OCI-M2 (cell line): Measurements from ENCODE around the gene PLCH1.

Source experiments
- DNase-seq: peaks from one replicate; lab custom pipeline; 2025; ENCODE audit not compliant: unreplicated experiment; lab: John Stamatoyannopoulos, UW

The PLCH1 gene

GRCh38 chr3:155608228-155608920 is 136.5 kb downstream of the PLCH1 start:
- no peak for DNase-seq

DNA sequence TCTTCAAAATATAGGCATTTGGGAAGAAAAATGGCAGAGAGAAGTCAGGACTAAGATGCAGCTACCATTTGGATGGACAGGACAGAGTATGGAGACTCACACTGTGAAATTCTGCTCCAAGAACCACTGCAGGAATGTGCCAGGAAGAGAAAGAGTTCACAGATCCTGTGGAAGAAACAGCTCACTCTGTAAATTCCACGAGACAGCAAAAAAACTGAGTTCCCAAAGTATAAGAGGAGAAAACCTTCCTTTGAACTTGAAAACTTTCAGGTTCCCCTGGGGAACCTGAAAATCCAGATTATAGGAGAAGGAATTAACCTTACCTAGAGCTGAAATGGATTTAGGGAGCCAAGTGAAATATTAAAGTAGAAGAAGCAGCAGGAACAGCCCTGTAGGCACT is 137.1 kb downstream of the PLCH1 start:
- no peak for DNase-seq

DNA sequence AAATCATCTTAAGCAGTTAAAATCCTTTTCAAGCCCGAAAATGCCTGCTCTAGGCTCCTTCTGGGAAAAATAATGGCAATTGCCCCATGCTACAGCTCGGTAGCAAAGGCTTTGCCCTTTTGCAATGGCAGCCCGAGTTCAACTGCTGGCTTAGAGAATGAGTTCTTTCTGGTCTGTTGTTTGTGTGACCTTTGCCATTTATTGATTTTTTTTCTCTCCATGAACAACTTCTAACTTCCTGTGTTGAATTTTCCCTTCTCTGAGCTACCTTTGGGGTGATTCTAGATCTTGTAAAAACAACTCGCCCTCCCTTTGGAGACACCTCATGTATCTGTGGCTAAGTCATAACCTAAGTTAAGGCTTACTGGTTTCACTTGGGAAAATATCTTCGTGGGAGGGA is 139.3 kb downstream of the PLCH1 start:
- no peak for DNase-seq

DNA sequence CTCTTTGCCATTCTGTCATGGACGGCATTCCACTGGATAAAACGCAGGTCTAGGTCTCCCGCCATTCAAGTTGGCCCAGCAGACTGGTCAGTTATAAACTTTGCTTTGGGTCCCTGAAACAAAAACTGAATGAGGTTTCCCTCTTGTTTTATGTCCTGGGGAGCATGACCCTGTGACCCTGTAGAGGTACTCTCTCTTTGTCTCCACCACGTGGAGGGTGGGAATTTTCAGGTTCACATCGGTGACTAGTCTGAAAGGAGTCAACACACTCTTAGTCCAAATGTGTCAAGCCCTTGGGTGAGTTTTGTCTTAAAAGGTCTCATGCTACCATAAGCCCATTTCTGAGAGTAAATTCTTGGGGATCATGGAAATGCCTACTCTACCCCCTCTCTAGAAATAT is 139.9 kb downstream of the PLCH1 start:
- no peak for DNase-seq

- no peak for DNase-seq
These were observed 140.7 kb downstream of the PLCH1 start for GRCh38 chr3:155604126-155604525.

DNA sequence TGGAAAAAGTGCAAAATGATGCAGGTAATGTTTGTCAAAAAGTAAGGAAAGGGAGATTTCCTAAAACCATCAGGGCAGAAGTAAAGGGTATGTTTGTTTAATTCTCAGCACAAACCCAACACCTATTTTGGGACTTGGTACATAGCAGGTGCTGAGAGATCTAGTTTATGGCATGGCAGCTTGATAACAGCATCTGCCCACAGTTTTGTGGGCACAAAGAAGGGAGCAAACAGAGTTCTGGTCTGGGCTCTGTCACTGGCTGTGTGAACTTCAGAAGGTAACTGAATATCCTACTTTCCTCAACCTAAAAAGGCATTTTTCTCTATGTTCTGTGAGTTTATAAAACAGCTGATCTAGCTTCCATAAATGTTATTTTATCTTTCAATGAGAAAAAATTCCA is 141.6 kb downstream of the PLCH1 start:
- DNase-seq = no peak

DNA sequence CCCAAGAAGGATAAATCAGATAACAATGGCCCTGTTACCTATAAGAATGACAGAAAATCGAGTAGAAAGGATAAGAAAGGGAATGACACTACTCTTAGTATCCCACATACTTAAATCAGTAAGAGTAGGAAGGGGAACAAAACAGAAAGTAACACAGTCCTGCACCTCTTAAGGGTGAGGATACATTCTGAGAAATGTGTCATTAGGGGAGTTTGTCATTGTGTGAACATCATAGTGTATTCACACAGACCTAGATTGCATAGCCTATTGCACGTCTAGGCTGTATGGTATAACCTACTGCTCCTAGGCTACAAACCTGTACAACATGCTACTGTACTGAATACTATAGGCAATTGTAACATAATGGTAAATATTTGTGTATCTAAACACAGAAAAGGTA is 142.6 kb downstream of the PLCH1 start:
- no peak for DNase-seq

DNA sequence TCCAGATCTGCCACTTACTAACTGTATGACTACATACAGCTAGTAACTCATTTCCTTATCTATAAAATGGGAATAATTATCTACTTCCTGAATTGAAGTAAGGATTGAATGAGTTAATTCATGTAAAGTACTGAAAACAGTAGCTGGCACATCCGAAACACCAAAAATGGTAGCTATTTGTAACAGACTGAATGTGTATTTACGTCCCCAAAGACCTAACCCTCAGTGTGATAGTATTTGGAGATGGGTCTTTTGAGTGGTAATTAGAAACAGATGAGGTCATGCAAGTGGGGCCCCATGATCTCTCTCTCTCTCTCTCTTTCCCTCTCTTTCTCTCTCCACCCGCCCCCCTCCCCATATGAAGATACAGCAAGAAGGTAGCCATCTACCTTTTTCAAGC is 146.2 kb downstream of the PLCH1 start:
- DNase-seq = no peak

GRCh38 chr3:155596615-155597014 is 148.3 kb downstream of the PLCH1 start:
- no peak for DNase-seq

GRCh38 chr3:155595371-155595770 is 149.5 kb downstream of the PLCH1 start:
- no peak for DNase-seq

DNA sequence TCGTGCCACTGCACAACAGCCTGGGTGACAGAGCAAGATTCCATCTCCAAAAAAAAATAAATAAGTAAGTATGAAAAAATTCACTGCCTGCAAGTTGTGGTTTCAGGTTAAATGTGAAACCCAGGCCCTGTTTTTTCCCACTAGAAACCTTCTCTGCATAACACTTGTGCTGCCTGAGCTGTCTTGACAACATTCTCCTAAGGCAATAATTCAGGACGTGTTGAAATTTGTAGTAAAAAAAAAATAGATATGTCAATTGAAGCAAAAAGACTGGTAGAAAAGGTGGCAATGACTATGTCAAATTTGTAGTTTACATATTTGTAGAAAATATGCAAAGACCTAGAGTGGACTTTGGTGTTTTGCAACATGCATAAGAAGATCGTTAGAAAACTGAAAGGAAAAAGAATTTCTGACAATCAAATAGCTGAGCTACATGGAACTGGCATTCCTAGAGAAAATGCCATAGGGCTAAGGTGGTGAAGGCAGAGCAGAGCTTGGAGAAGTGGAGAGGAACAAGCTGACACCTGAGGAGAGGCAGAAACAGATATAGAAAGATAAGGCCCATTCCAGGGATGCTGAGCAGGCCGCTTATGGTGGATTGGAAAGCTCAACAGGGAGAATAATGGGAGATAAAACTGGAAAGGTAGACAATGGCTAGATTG is 150.2 kb downstream of the PLCH1 start:
- DNase-seq = no peak

DNA sequence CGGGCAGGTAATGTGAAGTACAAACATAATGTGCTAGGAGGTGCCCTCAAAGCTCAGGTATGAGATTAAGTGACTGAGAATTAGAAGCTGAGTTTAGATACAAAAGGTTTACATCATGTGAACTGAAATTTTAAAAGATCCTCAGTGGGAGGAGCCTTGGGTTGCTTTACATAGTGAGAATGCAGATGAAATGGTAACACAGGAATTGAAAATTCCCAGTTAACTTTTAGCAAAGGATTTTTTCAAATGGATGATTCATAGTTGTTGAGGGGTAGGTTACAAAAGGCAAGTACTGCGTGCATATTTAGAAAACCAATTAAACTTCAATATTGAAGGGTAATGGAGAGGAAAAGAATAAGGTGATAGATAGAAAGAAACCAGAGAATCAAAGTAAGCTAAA is 157.3 kb downstream of the PLCH1 start:
- DNase-seq = no peak

- no peak for DNase-seq
These were observed 159.5 kb downstream of the PLCH1 start for GRCh38 chr3:155585384-155585783.

GRCh38 chr3:155581579-155581978 is 163.3 kb downstream of the PLCH1 start:
- no peak for DNase-seq

GRCh38 chr3:155572085-155572484 is 172.8 kb downstream of the PLCH1 start:
- no peak for DNase-seq

DNA sequence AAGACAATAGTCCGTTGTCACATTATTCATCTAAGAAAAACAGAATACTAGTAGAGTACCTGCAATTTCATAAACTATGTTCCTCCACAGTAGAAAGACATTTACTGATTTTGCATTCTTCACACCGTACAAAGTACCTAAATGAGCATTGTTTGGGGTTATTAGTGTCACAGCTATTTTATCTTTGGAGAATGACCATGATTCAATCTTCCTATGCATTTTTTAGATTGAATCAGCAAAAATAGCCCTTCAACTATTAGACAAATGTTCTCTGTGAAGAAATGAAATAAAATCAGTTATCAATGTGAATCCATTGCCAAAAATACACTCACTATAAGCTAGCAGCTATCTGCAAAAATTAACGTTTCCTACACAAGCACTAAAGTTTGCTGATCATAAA is 176.6 kb downstream of the PLCH1 start:
- no peak for DNase-seq

DNA sequence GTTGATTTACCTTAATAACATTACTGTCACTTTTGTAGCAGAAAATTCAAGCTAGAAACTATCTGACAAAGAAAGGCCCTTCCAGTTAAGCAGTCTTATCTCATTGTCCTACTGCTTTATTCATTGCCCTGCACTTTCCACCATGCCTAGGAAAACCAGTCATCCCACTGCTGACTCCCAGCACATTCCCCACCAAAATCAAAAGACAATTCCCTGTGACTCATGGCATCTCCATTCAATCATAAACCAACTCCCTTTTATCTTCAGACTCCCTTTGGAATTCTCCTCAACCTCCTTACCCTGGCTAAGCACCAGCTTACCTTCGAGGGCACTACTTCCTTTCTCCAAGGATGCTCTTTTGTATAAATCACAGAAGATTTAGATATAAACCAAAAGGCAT is 184.3 kb downstream of the PLCH1 start:
- no peak for DNase-seq

GRCh38 chr3:155560135-155560534 is 184.7 kb downstream of the PLCH1 start:
- DNase-seq = no peak

DNA sequence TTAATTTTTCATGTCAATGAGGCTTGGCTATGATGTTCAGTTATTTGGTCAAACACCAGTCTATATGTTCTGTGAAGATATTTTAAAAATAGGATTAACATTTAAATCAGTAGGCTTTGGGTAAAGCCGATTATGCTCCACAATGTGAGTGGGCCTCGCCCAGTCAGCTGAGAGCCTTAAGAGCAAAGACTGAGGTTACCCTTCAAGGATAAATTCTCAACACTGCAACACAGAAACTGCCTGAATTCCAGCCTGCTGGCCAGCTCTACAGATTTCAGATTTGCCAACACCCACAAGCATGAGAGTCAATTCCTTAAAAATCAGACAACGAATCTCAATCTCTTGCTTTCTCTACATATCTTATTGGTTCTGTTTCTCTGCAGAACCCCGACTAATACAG is 188.3 kb downstream of the PLCH1 start:
- DNase-seq = no peak

GRCh38 chr3:155555479-155556060 is 189.3 kb downstream of the PLCH1 start:
- no peak for DNase-seq

DNA sequence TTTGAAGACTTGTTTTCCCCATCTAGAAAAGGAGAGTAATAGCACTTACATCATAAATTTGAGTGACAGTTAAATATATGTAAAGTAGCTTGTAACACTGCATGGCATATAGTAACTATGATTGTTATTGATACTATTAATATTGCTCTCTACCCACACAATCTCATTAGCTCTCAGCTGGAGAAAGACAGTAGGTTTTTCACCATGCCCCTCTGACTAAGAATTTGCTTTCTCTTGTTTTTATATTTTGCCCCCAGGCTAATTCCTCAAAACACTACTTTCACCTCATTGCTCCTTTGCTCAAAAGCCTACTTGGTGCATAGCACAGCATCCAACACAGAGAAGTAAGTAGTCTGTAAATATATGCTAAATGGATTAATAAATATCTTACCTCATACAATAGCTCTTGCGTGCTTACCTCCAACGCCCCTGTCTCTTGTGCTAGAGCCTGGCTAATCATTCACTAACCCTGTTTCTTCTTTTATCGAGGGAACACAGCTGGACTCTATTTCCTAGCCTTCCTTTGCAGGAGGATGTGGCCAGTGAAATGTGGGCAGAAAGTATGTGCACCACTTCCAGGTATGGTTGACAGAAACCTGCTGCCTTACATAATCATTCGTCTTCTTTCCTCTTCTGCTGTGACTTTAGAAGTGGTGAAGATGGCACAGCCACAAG is 190.0 kb downstream of the PLCH1 start:
- no peak for DNase-seq

GRCh38 chr3:155553780-155554179 is 191.1 kb downstream of the PLCH1 start:
- no peak for DNase-seq
